MM.1S (cell line): ENCODE measurements around the gene RBM47.

Experiments
- DNase-seq: peaks from one replicate; pipeline ENCODE4 v3.0.0-alpha.2; 2015
- H2AFZ ChIP-seq: fragments of 300-600 bp; sonication (generic); 2 replicates; pipeline ENCODE4 v1.6.0; 2016; ENCODE audit warnings: antibody characterized with exemption, low read length
- H3F3A ChIP-seq: fragments of 300-600 bp; sonication (generic); 2 replicates; pipeline ENCODE4 v1.6.1; 2016; ENCODE audit warnings: mild to moderate bottlenecking, antibody characterized with exemption, low read length, moderate library complexity, mixed read lengths; ENCODE audit not compliant: insufficient read depth
- H3K27ac ChIP-seq: fragments of 300-600 bp; sonication (generic); 2 replicates; pipeline ENCODE4 v1.5.1; 2016; ENCODE audit warnings: mild to moderate bottlenecking, low read length
- H3K27me3 ChIP-seq: fragments of 300-600 bp; sonication (generic); replicated peaks from 2 replicates; pipeline ENCODE4 v1.6.0; 2016; ENCODE audit warnings: low read length; ENCODE audit not compliant: insufficient read depth
- H3K36me3 ChIP-seq: fragments of 300-600 bp; sonication (generic); replicated peaks from 2 replicates; pipeline ENCODE4 v1.6.1; 2016; ENCODE audit warnings: mild to moderate bottlenecking, low read length, mixed read lengths; ENCODE audit not compliant: insufficient read depth
- H3K4me1 ChIP-seq: fragments of 300-600 bp; sonication (generic); 2 replicates; pipeline ENCODE4 v1.6.1; 2016; ENCODE audit warnings: low read length, mixed read lengths
- H3K4me2 ChIP-seq: fragments of 300-600 bp; sonication (generic); 2 replicates; pipeline ENCODE4 v1.6.0; 2016; ENCODE audit warnings: low read depth, low read length
- H3K4me3 ChIP-seq: fragments of 300-600 bp; sonication (generic); 2 replicates; pipeline ENCODE4 v1.5.1; 2016; ENCODE audit warnings: low read length, mixed read lengths
- H3K79me2 ChIP-seq: fragments of 300-600 bp; sonication (generic); 2 replicates; pipeline ENCODE4 v1.6.1; 2016; ENCODE audit warnings: mixed run types, low read length, mixed read lengths
- H3K9ac ChIP-seq: fragments of 300-600 bp; sonication (generic); 2 replicates; pipeline ENCODE4 v1.6.1; 2016; ENCODE audit warnings: low read length, mixed read lengths
- H3K9me2 ChIP-seq: fragments of 300-600 bp; sonication (generic); replicated peaks from 2 replicates; pipeline ENCODE4 v1.6.1; 2016; ENCODE audit warnings: mild to moderate bottlenecking, low read length, mixed read lengths; ENCODE audit not compliant: insufficient read depth
- H3K9me3 ChIP-seq: fragments of 300-600 bp; sonication (generic); replicated peaks from 2 replicates; pipeline ENCODE4 v1.6.1; 2016; ENCODE audit warnings: mild to moderate bottlenecking, low read length, mixed read lengths; ENCODE audit not compliant: insufficient read depth
- H4K20me1 ChIP-seq: fragments of 300-600 bp; sonication (generic); 2 replicates; pipeline ENCODE4 v1.6.1; 2016; ENCODE audit warnings: mild to moderate bottlenecking, low read length, moderate library complexity, mixed read lengths; ENCODE audit not compliant: insufficient read depth
- EZH2 ChIP-seq: fragments of 300-600 bp; sonication (generic); optimal IDR thresholded peaks from 2 replicates; pipeline ENCODE3; 2017; ENCODE audit warnings: low read depth, mild to moderate bottlenecking, antibody characterized with exemption, low read length, mixed read lengths
- EZH2phosphoT487 ChIP-seq: fragments of 300-600 bp; sonication (generic); IDR thresholded peaks from 2 replicates; pipeline ENCODE4 v1.6.1; 2018; ENCODE audit warnings: antibody characterized with exemption, low read length
- TF ChIP-seq, protein P1 (sequence below): fragments of 300-600 bp; sonication (generic); IDR thresholded peaks from 2 replicates; pipeline ENCODE4 v1.5.1; 2016; ENCODE audit warnings: antibody characterized with exemption, low read length, mixed read lengths

The RBM47 gene

DNA sequence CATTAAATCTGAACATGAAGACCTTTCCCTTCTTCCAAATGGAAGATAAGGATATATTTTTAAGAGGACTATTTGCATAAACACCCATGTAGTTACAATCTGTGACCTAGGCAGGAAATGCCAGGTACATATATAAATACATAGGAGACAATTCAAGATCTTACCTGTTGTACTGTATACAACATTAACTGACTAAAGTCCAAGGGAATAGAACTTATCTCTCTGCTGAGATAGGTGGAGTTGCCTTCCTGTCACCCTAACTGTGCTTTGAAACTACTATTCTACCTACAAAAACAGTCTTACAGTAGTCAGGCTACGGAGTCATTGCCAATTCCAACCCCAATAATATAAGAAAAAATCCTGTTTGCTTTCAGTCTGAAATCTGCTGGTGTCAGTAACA lies 188.2 kb downstream of the RBM47 start:
- H3K36me3 ChIP-seq, result no peaks in the 10 kb centered on the region; the same call in 1 of the 2 replicates
- H3K9me2 ChIP-seq, result no peaks in the 10 kb centered on the region
- TF ChIP-seq, protein P1, sequence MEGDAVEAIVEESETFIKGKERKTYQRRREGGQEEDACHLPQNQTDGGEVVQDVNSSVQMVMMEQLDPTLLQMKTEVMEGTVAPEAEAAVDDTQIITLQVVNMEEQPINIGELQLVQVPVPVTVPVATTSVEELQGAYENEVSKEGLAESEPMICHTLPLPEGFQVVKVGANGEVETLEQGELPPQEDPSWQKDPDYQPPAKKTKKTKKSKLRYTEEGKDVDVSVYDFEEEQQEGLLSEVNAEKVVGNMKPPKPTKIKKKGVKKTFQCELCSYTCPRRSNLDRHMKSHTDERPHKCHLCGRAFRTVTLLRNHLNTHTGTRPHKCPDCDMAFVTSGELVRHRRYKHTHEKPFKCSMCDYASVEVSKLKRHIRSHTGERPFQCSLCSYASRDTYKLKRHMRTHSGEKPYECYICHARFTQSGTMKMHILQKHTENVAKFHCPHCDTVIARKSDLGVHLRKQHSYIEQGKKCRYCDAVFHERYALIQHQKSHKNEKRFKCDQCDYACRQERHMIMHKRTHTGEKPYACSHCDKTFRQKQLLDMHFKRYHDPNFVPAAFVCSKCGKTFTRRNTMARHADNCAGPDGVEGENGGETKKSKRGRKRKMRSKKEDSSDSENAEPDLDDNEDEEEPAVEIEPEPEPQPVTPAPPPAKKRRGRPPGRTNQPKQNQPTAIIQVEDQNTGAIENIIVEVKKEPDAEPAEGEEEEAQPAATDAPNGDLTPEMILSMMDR, result no peak
- TF ChIP-seq EZH2 (no peak), EZH2phosphoT487 (no peak)
- H3K79me2 ChIP-seq, result peaks cover 44% of the 10 kb centered on the region
- H2AFZ ChIP-seq, result no peak overlapping the region
- H3K27ac ChIP-seq, result no peak overlapping the region
- no peaks in the 10 kb centered on the region for H3F3A ChIP-seq
- 0 out of 2 replicates have a peak, but pooled peaks cover 2% of the 10 kb centered on the region for H4K20me1 ChIP-seq
- no peaks in the 10 kb centered on the region for H3K27me3 ChIP-seq
- H3K4me3 ChIP-seq, result no peak overlapping the region
- no peak for DNase-seq
- peak overlapping the region; percentile 48; the same call in 1 of the 2 replicates for H3K4me2 ChIP-seq
- H3K4me1 ChIP-seq, result peaks cover 13% of the 10 kb centered on the region
- H3K9me3 ChIP-seq, result no peaks in the 10 kb centered on the region
- no peak overlapping the region for H3K9ac ChIP-seq

DNA sequence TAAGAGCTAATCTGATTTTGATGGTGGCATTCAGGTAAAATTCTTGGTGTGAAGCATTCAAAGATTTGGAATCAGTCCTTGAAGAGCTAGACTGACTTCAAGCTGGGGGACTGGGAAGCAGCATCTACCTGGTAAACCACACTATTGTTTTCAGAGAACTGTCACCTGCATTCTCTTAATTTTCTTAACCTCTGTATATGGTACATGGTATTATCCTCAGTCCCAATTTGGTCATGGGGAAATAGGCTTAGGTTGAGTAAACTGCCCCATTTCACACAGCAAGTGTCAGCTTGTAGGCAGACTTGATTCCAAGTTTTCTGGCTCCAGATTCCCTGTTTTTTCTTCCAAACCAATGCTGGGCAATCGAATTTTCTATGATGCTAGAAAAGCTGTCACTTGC lies 190.1 kb downstream of the RBM47 start:
- Histone ChIP-seq H3K9me2 (no peaks in the 10 kb centered on the region), H3K4me3 (no peak overlapping the region), H3K27ac (no peak overlapping the region), H3F3A (peaks cover 3% of the 10 kb centered on the region; the same call in 1 of the 2 replicates), H2AFZ (no peak overlapping the region), H3K36me3 (no peaks in the 10 kb centered on the region; the same call in 1 of the 2 replicates), H3K79me2 (peaks cover 41% of the 10 kb centered on the region), H3K9me3 (no peaks in the 10 kb centered on the region), H3K4me1 (peaks cover 18% of the 10 kb centered on the region), H3K27me3 (no peaks in the 10 kb centered on the region), H3K9ac (no peak overlapping the region), H3K4me2 (no peak overlapping the region), H4K20me1 (0 out of 2 replicates have a peak, but pooled peaks cover 3% of the 10 kb centered on the region)
- TF ChIP-seq, protein P1, result no peak
- TF ChIP-seq EZH2, result no peak
- DNase-seq, result no peak

DNA sequence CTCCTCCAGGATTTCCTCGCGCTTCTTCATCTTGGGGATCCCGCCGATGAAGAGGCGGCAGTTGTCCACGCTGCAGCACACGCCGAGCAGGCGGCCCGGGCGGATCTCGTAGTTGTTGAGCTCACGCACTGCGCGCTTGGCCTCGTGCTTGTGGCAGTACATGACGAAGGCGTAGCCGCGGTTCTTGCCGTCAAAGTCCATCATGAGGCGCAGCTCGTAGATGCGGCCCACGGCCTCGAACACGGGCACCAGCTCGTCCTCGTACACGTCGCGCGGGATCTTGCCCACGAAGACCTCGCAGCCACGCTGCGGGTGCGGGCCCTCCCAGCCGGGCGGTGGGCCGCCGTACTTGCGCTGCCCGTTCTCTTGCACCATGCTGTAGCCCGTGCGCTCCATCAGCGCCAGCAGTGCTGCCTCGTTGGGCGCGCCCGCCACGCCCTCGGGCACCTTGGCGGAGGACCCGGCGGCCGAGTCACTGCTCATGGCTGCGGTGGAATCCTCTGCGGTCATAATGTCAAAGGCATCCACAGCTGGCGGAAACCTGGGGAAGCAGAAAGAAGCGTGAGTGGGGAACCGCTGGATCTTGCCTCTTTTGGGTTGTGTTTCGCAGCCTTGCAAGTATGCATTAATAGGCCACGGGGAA lies 191.2 kb downstream of the RBM47 start:
- H3K4me1 ChIP-seq, result peaks cover 24% of the 10 kb centered on the region
- no peak overlapping the region for H3K4me2 ChIP-seq
- H3K9me3 ChIP-seq, result no peaks in the 10 kb centered on the region
- no peak overlapping the region for H3K9ac ChIP-seq
- no peak for DNase-seq
- H3K27me3 ChIP-seq, result no peaks in the 10 kb centered on the region
- no peak overlapping the region for H3K27ac ChIP-seq
- H3K9me2 ChIP-seq, result no peaks in the 10 kb centered on the region
- peaks cover 13% of the 10 kb centered on the region for H3F3A ChIP-seq
- no peak overlapping the region for H3K4me3 ChIP-seq
- 0 out of 2 replicates have a peak, but pooled peaks cover 3% of the 10 kb centered on the region for H4K20me1 ChIP-seq
- TF ChIP-seq, protein P1, result no peak
- no peak for TF ChIP-seq EZH2phosphoT487
- no peak for TF ChIP-seq EZH2
- peaks cover 39% of the 10 kb centered on the region for H3K79me2 ChIP-seq
- no peak overlapping the region for H2AFZ ChIP-seq
- no peaks in the 10 kb centered on the region; the same call in 1 of the 2 replicates for H3K36me3 ChIP-seq
